ENCODE results near the gene SDK1.

GRCh38 chr7:4052130-4052529 is 751.1 kb downstream of the SDK1 start:
- TF ChIP-seq JUN (CRISPR knock-in tag; IDR thresholded peaks at IDR 0.05), result no peak
- no peak for TF ChIP-seq MAX (CRISPR knock-in tag; IDR thresholded peaks at IDR 0.05)
- TF ChIP-seq CTCF (IDR thresholded peaks at IDR 0.05), result no peak
- TF ChIP-seq FOXK1 (CRISPR knock-in tag; IDR thresholded peaks at IDR 0.05), result no peak
- TF ChIP-seq E2F1 (CRISPR knock-in tag; IDR thresholded peaks at IDR 0.05), result no peak
- TF ChIP-seq NFYB (CRISPR knock-in tag; conservative IDR thresholded peaks at IDR 0.05; ENCODE audit: low read depth), result no peak

All from WTC11 (cell line).